Right ventricle myocardium superior (tissue), 1 donor: ENCODE measurements around the gene E2F1. TPM values are rescaled to one million over a fixed set of nuclear protein-coding genes. Genes with fewer than 3 reads are reported as not detected.
"Not testable (repeated sequence)": the region's sequence is repeated elsewhere in the genome, so short reads cannot be mapped to it uniquely, and the experiment has no call there.

Experiments used
- ATAC-seq: fragments of 200-7000 bp; cut with Tn5 transposase; one replicate; pipeline ENCODE4 v1.9.1; 2020; ENCODE audit warnings: mild to moderate bottlenecking; ENCODE audit not compliant: poor library complexity
- DNase-seq: peaks from one replicate; pipeline ENCODE4 v3.0.0-alpha.2; 2020
- intact Hi-C: fragments of 100-400 bp; cut with DNase I; formaldehyde crosslinking; loops from one replicate; pipeline ENCODE4 v1.11.2; 2022
- total RNA-seq: library from RNA; stranded (reverse); fragmentation: NEBNext Ultra II Directional; extraction: Animal tissue kit (Norgen Biotek cat#: 25700); gene quantifications from one replicate; pipeline ENCODE4 v1.2.1, GENCODE V29; 2021
- donor health status: DM: no; HTN: yes; CAD: no; lungs with severe emphysema.

Gene E2F1
- total RNA-seq, 1 donor from 2014 or later, result 1.1 TPM

DNA sequence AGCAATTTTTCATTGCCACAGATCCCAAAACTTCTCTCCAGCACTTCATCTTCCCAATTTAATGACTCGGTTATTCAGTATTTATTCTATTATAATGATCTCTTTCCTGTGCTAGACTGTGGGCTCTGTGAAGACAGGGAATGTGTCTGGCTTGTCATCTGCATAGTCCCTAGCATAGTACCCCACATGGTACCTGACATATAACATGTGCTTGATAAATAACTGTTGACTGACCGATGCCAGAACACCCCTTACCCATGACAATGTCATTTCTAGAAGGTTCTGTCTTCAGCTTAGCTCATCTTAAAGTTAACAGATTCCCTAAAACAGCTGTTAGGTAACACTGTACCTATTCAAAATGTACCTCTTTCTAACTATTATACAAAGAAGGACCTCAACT is 30.3 kb upstream of the E2F1 start:
- intact Hi-C loops, result no loop called here
- no peak for DNase-seq
- no peak for ATAC-seq

DNA sequence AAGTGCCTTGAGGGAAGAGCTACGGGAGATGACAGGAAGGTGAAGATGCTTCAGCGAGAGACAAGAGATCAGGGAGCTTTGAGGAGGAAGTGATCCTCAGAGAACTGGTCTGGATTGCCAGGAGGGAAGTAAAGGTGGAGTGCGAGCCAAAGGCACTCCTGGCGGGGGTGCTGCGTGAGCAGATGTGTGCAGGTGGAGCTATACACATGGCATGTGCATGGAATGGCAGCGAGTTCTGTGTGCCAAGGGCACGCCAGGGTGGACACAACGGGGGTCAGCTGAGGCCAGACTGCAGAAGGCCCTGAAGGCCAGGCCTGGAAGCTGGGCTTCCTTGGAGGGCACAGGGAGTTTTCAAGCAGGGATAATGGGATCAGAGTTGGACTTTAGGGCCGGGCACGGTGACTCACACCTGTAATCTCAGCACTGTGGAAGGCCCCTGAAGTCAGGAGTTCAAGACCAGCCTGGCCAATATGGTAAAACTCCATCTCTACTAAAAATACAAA is 27.7 kb upstream of the E2F1 start:
- intact Hi-C loops, result no loop called here
- ATAC-seq (no peak), DNase-seq (no peak)

DNA sequence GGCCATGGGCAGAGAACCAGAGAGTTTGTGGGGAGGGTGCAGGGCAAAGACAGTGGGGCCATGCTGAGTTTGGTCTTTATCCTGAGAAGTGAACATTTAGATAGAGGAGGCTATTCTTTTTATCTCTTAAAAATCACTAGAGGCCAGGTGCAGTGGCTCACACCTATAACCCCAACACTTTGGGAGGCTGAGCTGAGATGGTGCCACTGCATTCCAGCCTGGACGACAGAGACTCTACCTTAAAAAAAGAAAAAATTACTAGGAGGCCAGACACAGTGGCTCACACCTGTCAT is 25.2 kb upstream of the E2F1 start:
- intact Hi-C loops, result no loop called here
- peak; percentile 0 for DNase-seq
- no peak for ATAC-seq

DNA sequence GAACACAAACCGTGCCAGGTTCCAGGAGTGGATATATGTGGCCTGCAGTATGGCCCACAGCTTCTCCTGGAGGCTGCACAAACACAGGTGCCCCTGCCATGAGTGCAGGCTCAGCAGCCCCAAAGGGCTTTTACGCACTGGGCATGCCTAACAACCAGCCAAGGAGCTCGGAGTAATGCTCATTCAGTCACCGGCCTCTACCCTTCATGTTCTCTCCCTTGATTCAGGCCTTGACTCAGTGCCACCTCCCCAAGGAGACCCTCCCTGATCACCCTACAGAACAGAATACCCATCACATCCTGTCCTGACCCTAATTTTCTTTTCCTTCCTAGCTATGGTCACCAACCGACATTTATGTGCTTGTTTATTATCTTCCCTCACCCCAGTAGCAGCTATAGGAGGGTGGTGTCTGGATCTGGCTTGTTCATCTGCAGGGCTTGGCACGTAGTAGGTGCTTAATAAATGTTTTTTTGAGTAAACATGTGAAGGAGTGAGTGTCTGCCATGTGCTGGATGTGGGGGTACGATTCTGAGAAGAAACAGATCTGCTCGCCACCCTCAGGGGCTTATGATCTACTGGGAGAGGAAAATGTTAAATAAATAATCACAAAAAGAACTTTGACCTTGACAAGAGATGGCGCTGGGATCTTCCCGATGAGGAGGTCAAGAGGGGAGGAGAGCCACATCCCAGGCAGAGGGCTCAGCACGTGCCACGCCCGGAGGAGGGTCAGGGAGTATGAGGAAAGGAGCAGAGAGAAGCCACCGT is 24.7 kb upstream of the E2F1 start:
- intact Hi-C loops, result no loop called here
- ATAC-seq, result no peak
- DNase-seq, result no peak

DNA sequence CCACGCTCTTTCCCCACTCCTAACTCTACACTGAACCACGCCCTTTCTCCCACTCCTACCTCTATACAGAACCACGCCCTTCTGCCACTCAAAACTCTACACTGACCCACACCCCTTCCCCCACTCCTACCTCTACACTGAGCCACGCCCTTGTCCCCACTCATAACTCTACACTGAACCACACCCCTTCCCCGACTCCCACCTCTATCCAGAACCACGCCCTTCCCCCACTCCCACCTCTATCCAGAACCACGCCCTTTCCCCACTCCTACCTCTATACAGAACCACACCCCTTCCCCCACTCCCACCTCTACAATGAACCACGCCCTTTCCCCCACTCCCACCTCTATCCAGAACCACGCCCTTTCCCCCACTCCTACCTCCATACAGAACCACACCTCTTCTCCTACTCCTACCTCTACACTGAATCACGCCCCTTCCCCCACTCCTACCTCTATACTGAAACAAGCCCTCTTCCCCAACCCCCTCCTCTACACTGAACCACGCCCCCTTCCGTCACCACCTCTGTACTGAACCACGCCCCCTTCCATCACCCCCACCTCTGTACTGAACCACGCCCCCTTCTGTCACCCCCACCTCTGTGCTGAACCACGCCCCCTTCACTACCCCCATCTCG is 23.8 kb upstream of the E2F1 start:
- ATAC-seq (no peak), DNase-seq (no peak)
- intact Hi-C loops, result no loop called here

DNA sequence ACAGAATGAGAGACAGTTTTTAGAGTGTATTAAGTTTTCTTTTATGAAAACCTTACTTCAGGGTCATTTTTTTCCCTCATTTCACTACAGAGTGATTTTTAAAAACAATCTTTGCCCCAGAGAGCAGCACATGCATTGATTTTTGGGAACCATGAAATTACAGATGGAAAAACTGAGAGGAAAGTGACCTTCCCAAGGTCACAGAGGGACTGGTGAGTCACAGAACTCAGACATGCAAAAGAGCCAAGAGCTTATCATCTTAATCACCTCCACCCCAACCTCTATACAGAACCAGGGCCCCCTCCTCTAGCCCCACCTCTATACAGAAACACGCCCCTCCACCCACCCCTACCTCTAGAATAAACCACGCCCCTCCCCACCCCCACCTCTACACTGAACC is 23.2 kb upstream of the E2F1 start:
- no peak for DNase-seq
- intact Hi-C loops, result no loop called here

DNA sequence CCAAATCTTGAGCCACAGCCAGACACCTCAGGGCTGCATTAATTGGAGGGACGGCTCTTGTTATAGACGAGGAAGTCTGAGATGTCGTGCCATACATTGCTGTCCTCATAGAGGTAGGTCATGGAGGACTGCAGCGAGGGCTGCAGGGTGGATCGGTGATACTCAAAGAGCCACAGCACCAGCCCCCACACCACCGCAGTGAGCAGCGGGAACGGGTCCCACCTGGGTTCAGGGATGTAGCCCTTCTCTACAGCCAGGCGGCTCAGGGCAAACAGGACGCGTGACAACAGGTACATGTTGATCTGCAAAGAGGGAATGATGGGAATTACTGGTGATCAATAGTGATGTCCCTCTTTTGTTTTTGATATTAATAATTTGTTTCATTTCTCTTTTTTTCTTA is 21.5 kb upstream of the E2F1 start:
- no peak for DNase-seq

More for the DNA sequence above, 23.2 kb upstream of the E2F1 start:
- no peak for ATAC-seq

DNA sequence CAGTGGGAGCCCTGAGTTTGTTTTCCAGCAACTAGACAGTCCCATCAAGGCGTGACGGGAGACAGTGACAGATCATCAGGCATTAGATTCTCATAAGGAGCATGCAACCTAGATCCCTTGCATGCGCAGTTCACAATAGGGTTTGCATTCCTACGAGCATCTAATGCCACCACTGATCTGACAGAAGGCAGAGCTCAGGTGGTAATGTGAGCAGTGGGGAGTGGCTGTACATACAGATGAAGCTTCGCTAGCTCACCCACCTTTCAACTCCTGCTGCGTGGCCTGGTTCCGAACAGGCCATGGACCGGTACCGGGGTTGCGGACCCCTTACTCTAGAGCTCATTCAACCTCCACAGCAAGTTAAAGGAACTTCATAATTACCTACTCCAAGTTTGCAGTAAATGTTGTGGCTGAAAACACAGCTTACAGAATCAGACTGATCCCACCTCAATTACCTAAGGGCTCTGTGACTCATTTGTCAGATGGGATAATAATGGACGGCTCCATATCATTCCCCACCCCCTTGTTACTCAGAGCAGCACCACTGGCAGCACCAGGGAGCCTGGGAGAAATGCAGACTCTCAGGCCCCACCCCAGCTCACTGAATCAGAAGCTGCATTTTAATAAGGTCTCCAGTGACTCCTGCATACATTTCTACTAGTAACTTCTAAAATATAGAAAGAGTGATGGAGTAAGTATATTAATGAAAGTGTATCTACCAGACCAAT is 18.2 kb upstream of the E2F1 start:
- ATAC-seq (no peak), DNase-seq (no peak)
- intact Hi-C loops, result no loop called here

More for the DNA sequence above, 21.5 kb upstream of the E2F1 start:
- intact Hi-C loops, result no loop called here
- ATAC-seq, result no peak

DNA sequence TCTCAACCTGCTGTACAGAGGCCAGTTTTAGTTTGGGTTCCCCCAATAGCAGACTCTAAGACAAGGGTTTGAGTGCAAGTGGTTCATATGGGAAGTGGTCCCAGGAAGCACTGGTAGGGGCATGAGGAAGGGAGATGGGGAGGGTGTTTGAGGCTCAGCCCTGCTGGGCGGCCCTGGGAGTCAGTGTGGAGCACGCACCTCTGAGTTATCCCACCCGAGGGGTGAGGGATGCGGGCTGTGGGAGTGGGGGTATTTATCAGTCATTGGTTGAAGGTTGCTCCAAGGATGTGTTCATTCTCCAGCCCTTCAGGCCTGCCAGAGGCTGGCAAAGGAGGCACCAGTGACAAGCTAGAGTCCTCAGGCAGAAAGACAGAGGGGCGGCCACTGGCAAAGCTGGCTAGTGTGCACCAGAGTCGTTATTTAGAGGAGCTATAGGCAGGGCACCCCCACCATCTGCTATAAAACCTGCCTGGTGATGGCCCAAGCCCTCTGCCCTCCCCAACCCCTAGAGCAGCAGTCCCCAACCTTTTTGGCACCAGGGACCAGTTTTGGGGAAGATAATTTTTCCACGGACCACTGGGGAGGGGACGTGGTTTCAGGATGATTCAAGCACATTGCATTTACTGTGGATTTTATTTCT is 17.4 kb upstream of the E2F1 start:
- no peak for DNase-seq
- intact Hi-C loops, result no loop called here
- peak; percentile 15 for ATAC-seq

DNA sequence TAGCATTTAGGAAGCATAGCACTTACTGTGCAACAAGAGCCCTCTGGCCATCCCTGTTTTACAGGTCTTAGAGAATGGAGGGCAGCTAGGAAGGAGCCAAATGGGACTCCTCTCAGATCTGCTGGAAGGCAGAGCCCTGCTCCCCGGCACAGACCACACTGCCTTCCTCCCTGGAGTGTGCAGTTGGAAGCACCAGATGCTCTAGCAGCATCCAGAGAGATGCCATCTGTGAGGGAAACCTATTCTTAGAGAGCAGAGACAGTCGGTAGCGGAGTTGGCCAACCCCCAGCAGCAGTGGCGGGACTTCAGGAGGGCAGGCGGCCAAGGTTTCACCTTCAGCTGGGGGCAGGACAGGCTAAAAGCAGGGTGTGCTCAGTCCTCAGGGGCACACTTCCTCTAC is 16.7 kb upstream of the E2F1 start:
- ATAC-seq (peak; percentile 91), DNase-seq (peak; percentile 78)
- intact Hi-C loops, result no loop called here

DNA sequence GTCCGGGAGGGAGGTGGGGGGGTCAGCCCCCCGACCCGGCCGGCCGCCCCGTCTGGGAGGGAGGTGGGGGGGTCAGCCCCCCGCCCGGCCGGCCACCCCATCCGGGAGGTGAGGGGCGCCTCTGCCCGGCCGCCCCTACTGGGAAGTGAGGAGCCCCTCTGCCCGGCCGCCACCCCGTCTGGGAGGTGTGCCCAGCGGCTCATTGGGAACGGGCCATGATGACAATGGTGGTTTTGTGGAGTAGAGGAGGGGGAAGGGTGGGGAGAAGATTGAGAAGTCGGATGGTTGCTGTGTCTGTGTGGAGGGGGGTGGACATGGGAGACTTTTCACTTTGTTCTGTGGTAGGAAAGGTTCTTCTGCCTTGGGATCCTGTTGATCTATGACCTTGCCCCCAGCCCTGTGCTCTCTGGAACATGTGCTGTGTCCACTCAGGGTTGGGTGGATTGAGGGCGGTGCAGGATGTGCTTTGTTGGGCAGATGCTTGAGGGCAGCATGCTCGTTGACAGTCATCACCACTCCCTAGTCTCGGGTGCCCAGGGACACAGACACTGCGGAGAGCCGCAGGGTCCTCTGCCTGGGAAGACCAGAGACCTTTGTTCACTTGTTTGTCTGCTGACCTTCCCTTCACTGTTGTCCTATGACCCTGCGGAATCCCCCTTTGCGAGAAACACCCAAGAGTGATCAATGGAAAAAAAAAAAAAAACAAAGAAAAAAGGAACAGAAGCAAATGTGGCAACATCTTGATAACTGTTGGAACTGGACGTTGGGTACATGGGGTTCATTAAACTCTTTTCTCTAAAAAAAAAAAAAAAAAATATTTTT is 15.7 kb upstream of the E2F1 start:
- no peak for DNase-seq
- no peak for ATAC-seq
- intact Hi-C loops, result no loop called here

DNA sequence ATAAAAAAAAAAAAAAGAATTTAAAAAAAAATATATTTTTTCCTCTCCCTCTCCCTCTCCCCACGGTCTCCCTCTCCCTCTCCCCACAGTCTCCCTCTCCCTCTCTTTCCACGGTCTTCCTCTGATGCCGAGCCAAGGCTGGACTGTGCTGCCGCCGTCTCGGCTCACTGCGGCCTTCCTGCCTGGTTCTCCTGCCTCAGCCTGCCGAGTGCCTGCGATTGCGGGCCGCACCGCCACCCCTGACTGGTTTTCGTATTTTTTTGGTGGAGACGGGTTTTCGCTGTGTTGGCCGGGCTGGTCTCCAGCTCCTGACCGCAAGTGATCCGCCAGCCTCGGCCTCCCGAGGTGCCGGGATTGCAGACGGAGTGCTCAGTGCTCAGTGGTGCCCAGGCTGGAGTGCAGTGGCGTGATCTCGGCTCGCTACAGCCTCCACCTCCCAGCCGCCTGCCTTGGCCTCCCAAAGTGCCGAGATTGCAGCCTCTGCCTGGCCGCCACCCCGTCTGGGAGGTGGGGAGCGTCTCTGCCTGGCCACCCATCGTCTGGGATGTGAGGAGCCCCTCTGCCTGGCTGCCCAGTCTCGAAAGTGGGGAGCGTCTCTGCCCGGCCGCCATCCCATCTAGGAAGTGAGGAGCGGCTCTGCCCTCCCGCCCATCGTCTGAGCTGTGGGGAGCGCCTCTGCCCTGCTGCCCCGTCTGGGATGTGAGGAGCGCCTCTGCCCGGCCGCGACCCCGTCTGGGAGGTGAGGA is 14.7 kb upstream of the E2F1 start:
- ATAC-seq, intact Hi-C loops, DNase-seq: not testable (repeated sequence)

DNA sequence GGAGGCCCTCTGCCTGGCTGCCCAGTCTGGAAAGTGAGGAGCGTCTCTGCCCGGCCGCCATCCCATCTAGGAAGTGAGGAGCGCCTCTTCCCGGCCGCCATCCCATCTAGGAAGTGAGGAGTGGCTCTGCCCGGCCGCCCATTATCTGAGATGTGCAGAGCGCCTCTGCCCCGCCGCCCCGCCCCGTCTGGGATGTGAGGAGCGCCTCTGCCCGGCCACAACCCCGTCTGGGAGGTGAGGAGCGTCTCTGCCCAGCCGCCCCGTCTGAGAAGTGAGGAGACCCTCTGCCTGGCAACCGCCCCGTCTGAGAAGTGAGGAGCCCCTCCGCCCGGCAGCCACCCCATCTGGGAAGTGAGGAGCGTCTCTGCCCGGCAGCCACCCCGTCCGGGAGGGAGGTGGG is 12.8 kb upstream of the E2F1 start:
- DNase-seq, ATAC-seq, intact Hi-C loops: not testable (repeated sequence)

DNA sequence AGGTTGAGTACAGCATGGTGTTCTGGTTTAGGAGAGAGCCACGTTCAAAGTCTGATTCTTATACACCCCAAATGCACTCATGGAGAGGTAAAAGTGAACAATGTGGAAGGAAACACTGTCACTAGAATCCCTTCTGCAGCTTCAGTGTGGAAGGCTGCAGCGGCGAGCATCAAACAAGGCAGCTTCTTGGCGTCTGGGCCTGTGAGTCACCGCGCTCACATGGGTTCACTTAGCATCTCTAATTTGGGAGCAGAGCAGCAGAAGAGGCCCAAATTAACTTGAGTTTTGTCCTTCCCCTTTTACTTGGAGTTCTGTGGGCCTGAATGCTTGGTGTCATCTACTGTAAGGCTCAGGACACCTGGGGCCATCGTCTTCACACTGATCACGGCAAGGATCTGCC is 10.9 kb upstream of the E2F1 start:
- peak; percentile 81 for ATAC-seq
- DNase-seq, result peak; percentile 70
- intact Hi-C loops, result no loop called here

DNA sequence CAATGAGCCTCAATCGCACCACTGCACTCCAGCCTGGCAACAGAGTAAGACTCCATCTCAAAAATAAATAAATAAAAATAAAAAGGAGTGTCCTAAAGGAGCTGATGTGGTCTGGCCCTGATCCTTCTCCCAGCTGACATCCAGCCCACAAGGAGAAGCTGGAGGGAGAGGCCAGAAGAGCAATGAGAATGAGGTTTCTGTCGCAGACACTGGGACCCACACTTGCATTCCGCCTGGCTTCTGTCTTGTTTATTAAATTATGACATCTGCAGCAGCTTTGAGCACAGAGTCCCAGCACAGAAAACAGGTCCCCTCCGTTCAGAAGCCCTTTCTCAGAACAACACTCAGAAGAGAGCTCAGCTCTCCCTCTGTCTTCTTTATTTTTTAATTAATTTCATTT is 10.3 kb upstream of the E2F1 start:
- ATAC-seq (no peak), DNase-seq (no peak)
- intact Hi-C loops, result no loop called here

DNA sequence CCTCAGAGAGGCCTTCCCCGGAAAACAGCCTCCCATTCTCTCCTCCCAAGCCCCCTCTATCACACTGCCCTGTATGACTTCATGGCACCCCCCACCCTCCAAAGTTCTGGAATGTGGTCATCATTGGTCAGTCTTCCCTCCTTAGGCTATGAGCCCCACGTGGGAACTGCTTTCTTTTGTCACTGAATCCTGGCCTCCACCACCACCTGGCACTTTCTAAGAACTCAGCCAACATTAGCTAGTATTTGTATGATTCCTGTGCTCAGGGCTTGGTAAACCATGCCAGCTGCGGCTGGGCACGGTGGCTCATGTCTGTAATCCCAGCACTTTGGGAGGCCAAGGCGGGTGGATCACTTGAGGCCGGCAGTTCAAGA is 8.4 kb upstream of the E2F1 start:
- ATAC-seq (no peak), DNase-seq (no peak)
- intact Hi-C loops, result no loop called here

DNA sequence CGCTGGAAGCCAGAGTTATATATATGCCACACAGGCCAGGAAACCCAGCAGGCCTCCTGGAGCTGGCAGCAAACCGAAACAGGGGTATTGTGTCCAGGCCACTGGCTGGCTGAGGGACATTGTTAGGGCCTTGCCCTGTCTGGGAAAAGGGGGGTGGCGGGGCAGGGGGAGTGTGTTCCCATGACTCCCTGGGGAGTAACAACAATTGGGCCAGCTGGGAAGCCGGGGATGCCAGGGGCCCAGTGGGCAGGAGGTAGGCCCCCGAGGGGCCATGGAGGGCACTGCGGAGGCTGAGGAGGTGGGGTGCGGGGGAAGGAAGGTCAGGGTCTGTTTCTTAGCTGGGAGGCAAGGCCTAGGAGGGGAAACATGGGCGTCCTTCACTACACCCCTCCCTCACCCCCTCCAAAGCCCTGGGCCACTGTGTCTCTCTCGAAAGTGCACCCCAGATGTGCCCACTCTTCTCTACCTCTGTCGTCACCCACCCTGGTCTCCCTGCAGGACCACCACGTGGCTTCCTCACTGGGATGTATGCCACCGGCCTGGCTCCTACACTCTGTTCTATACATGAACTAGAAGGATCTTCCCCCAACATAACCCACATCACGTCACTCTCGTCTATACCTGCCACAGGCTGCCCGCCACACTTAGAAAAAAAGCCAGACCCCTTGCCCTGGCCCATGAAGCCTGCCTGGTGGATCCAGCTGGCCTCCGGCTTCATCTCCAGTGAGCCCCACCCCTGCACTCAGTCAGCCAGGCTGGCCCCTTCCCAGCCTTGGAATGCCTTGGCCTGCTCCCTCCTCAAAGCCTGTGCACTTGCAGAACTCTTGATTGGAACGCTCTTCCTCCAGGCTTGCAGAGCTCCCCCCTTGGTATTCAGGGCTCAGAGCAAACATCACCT is 7.8 kb upstream of the E2F1 start:
- intact Hi-C loops, result no loop called here
- peak; percentile 73 for ATAC-seq
- peak; percentile 73 for DNase-seq
